HEK293T (cell line): ENCODE measurements around the gene SNTG2.

Experiments
- CTCF ChIA-PET: fragments of 350-600 bp; formaldehyde crosslinking; extraction: SDS; loops from one replicate; lab custom pipeline; 2021; ENCODE audit warnings: antibody characterized with exemption, inconsistent platforms; lab: Yijun Ruan, JAX
- POLR2A ChIA-PET: fragments of 350-600 bp; formaldehyde crosslinking; extraction: SDS; loops from one replicate; lab custom pipeline; 2020; ENCODE audit warnings: antibody characterized with exemption, inconsistent platforms; lab: Yijun Ruan, JAX
- DNase-seq: peaks from one replicate; pipeline ENCODE4 v3.0.0; 2012; ENCODE audit warnings: mixed read lengths; ENCODE audit errors: extremely low spot score
- ARNT ChIP-seq: fragments of 450-650 bp; IDR thresholded peaks from 2 replicates; pipeline ENCODE4 v1.6.1; 2017; ENCODE audit warnings: mild to moderate bottlenecking
- BHLHE40 ChIP-seq: fragments of 450-650 bp; IDR thresholded peaks from 2 replicates; pipeline ENCODE4 v1.6.1; 2016; ENCODE audit warnings: mild to moderate bottlenecking, moderate library complexity, borderline replicate concordance
- CTBP1 ChIP-seq: fragments of 450-650 bp; IDR thresholded peaks from 2 replicates; pipeline ENCODE4 v1.6.1; 2016; ENCODE audit warnings: borderline replicate concordance
- ELF4 ChIP-seq: fragments of 450-650 bp; IDR thresholded peaks from 2 replicates; pipeline ENCODE4 v1.6.1; 2017; ENCODE audit warnings: antibody characterized with exemption
- FOXA1 ChIP-seq: fragments of 450-650 bp; IDR thresholded peaks from 2 replicates; pipeline ENCODE4 v1.6.1; 2016; ENCODE audit warnings: mild to moderate bottlenecking
- FOXK2 ChIP-seq: fragments of 450-650 bp; IDR thresholded peaks from 2 replicates; pipeline ENCODE4 v1.6.1; 2016; ENCODE audit warnings: mild to moderate bottlenecking
- FOXM1 ChIP-seq: fragments of 450-650 bp; IDR thresholded peaks from 2 replicates; pipeline ENCODE4 v1.6.1; 2017; ENCODE audit warnings: mild to moderate bottlenecking, borderline replicate concordance
- HDGF ChIP-seq: fragments of 450-650 bp; IDR thresholded peaks from 2 replicates; pipeline ENCODE4 v1.6.1; 2017; ENCODE audit warnings: antibody characterized with exemption, borderline replicate concordance
- L3MBTL2 ChIP-seq: fragments of 450-650 bp; conservative IDR thresholded peaks from 2 replicates; pipeline ENCODE4 v1.6.1; 2016; ENCODE audit warnings: mild to moderate bottlenecking
- LEF1 ChIP-seq: fragments of 450-650 bp; IDR thresholded peaks from 2 replicates; pipeline ENCODE4 v1.6.1; 2017; ENCODE audit warnings: mild to moderate bottlenecking, borderline replicate concordance
- NFRKB ChIP-seq: fragments of 450-650 bp; IDR thresholded peaks from 2 replicates; pipeline ENCODE4 v1.6.1; 2016; ENCODE audit warnings: mild to moderate bottlenecking, moderate library complexity
- PKNOX1 ChIP-seq: fragments of 450-650 bp; IDR thresholded peaks from 2 replicates; pipeline ENCODE4 v1.6.1; 2016
- SP1 ChIP-seq: fragments of 450-650 bp; IDR thresholded peaks from 2 replicates; pipeline ENCODE4 v1.6.1; 2017
- SUZ12 ChIP-seq: fragments of 450-650 bp; IDR thresholded peaks from 2 replicates; pipeline ENCODE4 v1.6.1; 2016; ENCODE audit warnings: mild to moderate bottlenecking
- TARDBP ChIP-seq: fragments of 450-650 bp; IDR thresholded peaks from 2 replicates; pipeline ENCODE4 v1.6.1; 2016
- ZNF384 ChIP-seq: fragments of 450-650 bp; IDR thresholded peaks from 2 replicates; pipeline ENCODE4 v1.6.1; 2016

The SNTG2 gene

GRCh38 chr2:1246991-1247390, 296.3 kb downstream of the SNTG2 start:
- TF ChIP-seq L3MBTL2: no peak
- TF ChIP-seq BHLHE40: no peak
- no peak for TF ChIP-seq FOXK2
- TF ChIP-seq FOXM1: no peak
- no peak for TF ChIP-seq TARDBP
- no peak for TF ChIP-seq ELF4
- TF ChIP-seq HDGF: no peak
- TF ChIP-seq PKNOX1: no peak
- TF ChIP-seq LEF1: no peak
- no peak for TF ChIP-seq FOXA1
- no peak for TF ChIP-seq ARNT
- ChIA-PET POLR2A (no interaction called here), CTCF (no interaction called here)
- DNase-seq: no peak

- DNase-seq: no peak
- CTCF ChIA-PET: no interaction called here
- POLR2A ChIA-PET: no interaction called here
- TF ChIP-seq TARDBP (no peak), FOXK2 (no peak), L3MBTL2 (no peak), PKNOX1 (no peak), ELF4 (no peak), LEF1 (no peak), ZNF384 (no peak), NFRKB (no peak), CTBP1 (no peak), FOXA1 (no peak), HDGF (no peak), FOXM1 (no peak), BHLHE40 (no peak)
Measured at GRCh38 chr2:1248187-1248586, 297.5 kb downstream of the SNTG2 start.

- POLR2A ChIA-PET: no interaction called here
- no peak for TF ChIP-seq HDGF
- no peak for TF ChIP-seq BHLHE40
- no peak for TF ChIP-seq TARDBP
- no peak for TF ChIP-seq NFRKB
- TF ChIP-seq ARNT: no peak
- DNase-seq: no peak
- CTCF ChIA-PET: no interaction called here
Measured at GRCh38 chr2:1249897-1250687, 299.4 kb downstream of the SNTG2 start.

- CTCF ChIA-PET: no interaction called here
- POLR2A ChIA-PET: no interaction called here
Measured at GRCh38 chr2:1251520-1251919, 300.9 kb downstream of the SNTG2 start.

GRCh38 chr2:1253629-1254028, 303.0 kb downstream of the SNTG2 start:
- POLR2A ChIA-PET: no interaction called here
- DNase-seq: no peak
- CTCF ChIA-PET: no interaction called here
- TF ChIP-seq PKNOX1 (no peak), SUZ12 (no peak), LEF1 (no peak), L3MBTL2 (no peak), CTBP1 (no peak), ARNT (no peak), ELF4 (no peak), FOXA1 (no peak), SP1 (no peak), FOXM1 (no peak), HDGF (no peak)

More at GRCh38 chr2:1251520-1251919, 300.9 kb downstream of the SNTG2 start:
- no peak for DNase-seq
- no peak for TF ChIP-seq NFRKB
- TF ChIP-seq SP1: no peak
- no peak for TF ChIP-seq FOXK2
- no peak for TF ChIP-seq CTBP1
- no peak for TF ChIP-seq ARNT
- no peak for TF ChIP-seq LEF1
- TF ChIP-seq ELF4: no peak
- no peak for TF ChIP-seq FOXM1
- TF ChIP-seq HDGF: no peak
- no peak for TF ChIP-seq FOXA1
- no peak for TF ChIP-seq ZNF384
- no peak for TF ChIP-seq L3MBTL2
- TF ChIP-seq SUZ12: no peak
- TF ChIP-seq TARDBP: no peak
- TF ChIP-seq BHLHE40: no peak
- no peak for TF ChIP-seq PKNOX1
